Measurements from ENCODE around the gene DBH. TPM values are rescaled to one million over a fixed set of nuclear protein-coding genes. Genes with fewer than 3 reads are reported as not detected.

DBH gene
- total and polyA plus RNA-seq, 2 donors from 2014 or later, result 0.39 TPM; not detected in 1

GRCh38 chr9:133640580-133641395 is 4.6 kb downstream of the DBH start:
- no peak overlapping the region for H3K9ac ChIP-seq (ENCODE audit: low read length in 3 of 3)
- H3K36me3 ChIP-seq (ENCODE audit: control insufficient read depth in 2 of 3, insufficient read depth in 3 of 3, low read length in 3 of 3), result no peaks in the 10 kb centered on the region
- no peaks in the 10 kb centered on the region for H3K27me3 ChIP-seq (ENCODE audit: control insufficient read depth, insufficient read depth, low read length)
- H3K27ac ChIP-seq (ENCODE audit: low read depth in 2 of 2, low read length in 2 of 2), result no peak overlapping the region
- no peak for FAIRE-seq
- no peak for TF ChIP-seq CTCF (IDR thresholded peaks at IDR 0.05; ENCODE audit: borderline replicate concordance, extremely low read depth, insufficient read depth)
- no peak overlapping the region for H3K4me3 ChIP-seq (ENCODE audit: low read length in 3 of 3)
- H3K4me1 ChIP-seq (ENCODE audit: control insufficient read depth in 2 of 3, insufficient read depth in 2 of 3, low read depth in 1 of 3, low read length in 3 of 3), result no peaks in the 10 kb centered on the region
- intact Hi-C loops (cut with DNase I), result no loop called here
- no peaks in the 10 kb centered on the region for H3K9me3 ChIP-seq (ENCODE audit: control insufficient read depth in 2 of 3, insufficient read depth in 1 of 3, low read length in 3 of 3)
- peak in 2 of 5 donors; percentile 23 to 43 for DNase-seq

GRCh38 chr9:133641396-133641655 is 5.2 kb downstream of the DBH start:
- H3K27me3 ChIP-seq (ENCODE audit: control insufficient read depth, insufficient read depth, low read length), result no peaks in the 10 kb centered on the region
- no peak overlapping the region for H3K9ac ChIP-seq (ENCODE audit: low read length in 3 of 3)
- TF ChIP-seq CTCF (IDR thresholded peaks at IDR 0.05; ENCODE audit: borderline replicate concordance, extremely low read depth, insufficient read depth), result no peak
- no peaks in the 10 kb centered on the region for H3K4me1 ChIP-seq (ENCODE audit: control insufficient read depth in 2 of 3, insufficient read depth in 2 of 3, low read depth in 1 of 3, low read length in 3 of 3)
- H3K4me3 ChIP-seq (ENCODE audit: low read length in 3 of 3), result no peak overlapping the region
- intact Hi-C loops (cut with DNase I), result no loop called here
- no peaks in the 10 kb centered on the region for H3K9me3 ChIP-seq (ENCODE audit: control insufficient read depth in 2 of 3, insufficient read depth in 1 of 3, low read length in 3 of 3)
- peak in 1 of 5 donors; percentile 22 for DNase-seq
- H3K36me3 ChIP-seq (ENCODE audit: control insufficient read depth in 2 of 3, insufficient read depth in 3 of 3, low read length in 3 of 3), result no peaks in the 10 kb centered on the region
- no peak overlapping the region for H3K27ac ChIP-seq (ENCODE audit: low read depth in 2 of 2, low read length in 2 of 2)
- FAIRE-seq, result no peak

GRCh38 chr9:133641861-133642595 is 5.9 kb downstream of the DBH start:
- FAIRE-seq, result no peak
- no peaks in the 10 kb centered on the region for H3K36me3 ChIP-seq (ENCODE audit: control insufficient read depth in 2 of 3, insufficient read depth in 3 of 3, low read length in 3 of 3)
- no peak overlapping the region for H3K4me3 ChIP-seq (ENCODE audit: low read length in 3 of 3)
- no peak overlapping the region for H3K27ac ChIP-seq (ENCODE audit: low read depth in 2 of 2, low read length in 2 of 2)
- no peaks in the 10 kb centered on the region for H3K4me1 ChIP-seq (ENCODE audit: control insufficient read depth in 2 of 3, insufficient read depth in 2 of 3, low read depth in 1 of 3, low read length in 3 of 3)
- no peak overlapping the region for H3K9ac ChIP-seq (ENCODE audit: low read length in 3 of 3)
- intact Hi-C loops (cut with DNase I), result no loop called here
- H3K9me3 ChIP-seq (ENCODE audit: control insufficient read depth in 2 of 3, insufficient read depth in 1 of 3, low read length in 3 of 3), result no peaks in the 10 kb centered on the region
- DNase-seq, result peak in 2 of 5 donors; percentile 19 to 66
- no peak for TF ChIP-seq CTCF (IDR thresholded peaks at IDR 0.05; ENCODE audit: borderline replicate concordance, extremely low read depth, insufficient read depth)
- H3K27me3 ChIP-seq (ENCODE audit: control insufficient read depth, insufficient read depth, low read length), result no peaks in the 10 kb centered on the region

All from kidney (tissue), 14 donors.